A673 (cell line): ENCODE results near the gene WDR27. TPM values are rescaled to one million over a fixed set of nuclear protein-coding genes. Genes with fewer than 3 reads are reported as not detected.

Experiments
- BruUV-seq: library from RNA; stranded (reverse); fragments of 400-500 nt; replicated peaks from 2 replicates; lab custom pipeline; 2021; lab: Mats Ljungman, UMichigan
- CTCF ChIA-PET: fragments of 300-600 bp; sonication (Branson Sonifier 250); formaldehyde crosslinking; loops from one replicate; lab custom pipeline; 2022; ENCODE audit warnings: antibody characterized with exemption; lab: Charles Lee
- POLR2A ChIA-PET: fragments of 300-600 bp; sonication (Branson Sonifier 250); formaldehyde crosslinking; loops from one replicate; lab custom pipeline; 2022; ENCODE audit warnings: antibody characterized with exemption; ENCODE audit not compliant: low non-redundant PET; lab: Charles Lee
- DNase-seq: peaks from one replicate; pipeline ENCODE4 v3.0.0-alpha.2; 2015; ENCODE audit warnings: low spot score
- H3K27ac ChIP-seq: fragments of 200-600 bp; sonication (generic); 2 replicates; pipeline ENCODE4 v1.5.1; 2016; ENCODE audit warnings: mixed run types, low read depth, mild to moderate bottlenecking, mixed read lengths, antibody characterized with exemption, low read length; ENCODE audit not compliant: poor library complexity, severe bottlenecking
- H3K27me3 ChIP-seq: fragments of 200-600 bp; sonication (generic); replicated peaks from 2 replicates; pipeline ENCODE4 v1.6.1; 2017; ENCODE audit warnings: mixed run types, low read depth, mild to moderate bottlenecking, mixed read lengths, antibody characterized with exemption, low read length; ENCODE audit not compliant: insufficient read depth, poor library complexity
- H3K36me3 ChIP-seq: fragments of 200-600 bp; sonication (generic); 2 replicates; pipeline ENCODE4 v1.6.1; 2016; ENCODE audit warnings: mixed run types, mild to moderate bottlenecking, mixed read lengths, antibody characterized with exemption, low read length; ENCODE audit not compliant: insufficient read depth, poor library complexity, severe bottlenecking
- H3K4me1 ChIP-seq: fragments of 200-600 bp; sonication (generic); 2 replicates; pipeline ENCODE4 v1.6.1; 2017; ENCODE audit warnings: mixed run types, mild to moderate bottlenecking, mixed read lengths, antibody characterized with exemption, low read length; ENCODE audit not compliant: insufficient read depth, poor library complexity, severe bottlenecking
- H3K4me3 ChIP-seq: fragments of 200-600 bp; sonication (generic); 2 replicates; pipeline ENCODE4 v1.5.1; 2016; ENCODE audit warnings: low read depth, mixed run types, mild to moderate bottlenecking, mixed read lengths, low read length; ENCODE audit not compliant: poor library complexity, severe bottlenecking
- H3K9me3 ChIP-seq: fragments of 200-600 bp; sonication (generic); 2 replicates; pipeline ENCODE4 v1.6.1; 2016; ENCODE audit warnings: mixed run types, low read depth, mild to moderate bottlenecking, mixed read lengths, antibody characterized with exemption, low read length; ENCODE audit not compliant: poor library complexity, severe bottlenecking
- EZH2 ChIP-seq: fragments of 200-600 bp; sonication (generic); IDR thresholded peaks from 2 replicates; pipeline ENCODE4 v1.6.1; 2017; ENCODE audit warnings: borderline replicate concordance, low read depth, mild to moderate bottlenecking, mixed read lengths, antibody characterized with exemption, low read length; ENCODE audit not compliant: poor library complexity, severe bottlenecking
- intact Hi-C: fragments of 100-400 bp; cut with micrococcal nuclease; formaldehyde crosslinking; loops from one replicate; pipeline ENCODE4 v1.10.0; 2022; ENCODE audit not compliant: unreplicated experiment
- total RNA-seq: library from RNA; stranded (reverse); gene quantifications from 2 replicates; pipeline ENCODE4 v1.2.3, GENCODE V29; 2021
- TF ChIP-seq, protein P1 (sequence below): fragments of 300-800, 200-600 bp; sonication (generic); conservative IDR thresholded peaks from 2 replicates; pipeline ENCODE4 v1.5.1; 2017; ENCODE audit warnings: low read depth, mild to moderate bottlenecking, antibody characterized with exemption, low read length, moderate library complexity, mixed read lengths

WDR27 gene
- total RNA-seq, 1 experiment from 2014 or later: 77.3 TPM

DNA sequence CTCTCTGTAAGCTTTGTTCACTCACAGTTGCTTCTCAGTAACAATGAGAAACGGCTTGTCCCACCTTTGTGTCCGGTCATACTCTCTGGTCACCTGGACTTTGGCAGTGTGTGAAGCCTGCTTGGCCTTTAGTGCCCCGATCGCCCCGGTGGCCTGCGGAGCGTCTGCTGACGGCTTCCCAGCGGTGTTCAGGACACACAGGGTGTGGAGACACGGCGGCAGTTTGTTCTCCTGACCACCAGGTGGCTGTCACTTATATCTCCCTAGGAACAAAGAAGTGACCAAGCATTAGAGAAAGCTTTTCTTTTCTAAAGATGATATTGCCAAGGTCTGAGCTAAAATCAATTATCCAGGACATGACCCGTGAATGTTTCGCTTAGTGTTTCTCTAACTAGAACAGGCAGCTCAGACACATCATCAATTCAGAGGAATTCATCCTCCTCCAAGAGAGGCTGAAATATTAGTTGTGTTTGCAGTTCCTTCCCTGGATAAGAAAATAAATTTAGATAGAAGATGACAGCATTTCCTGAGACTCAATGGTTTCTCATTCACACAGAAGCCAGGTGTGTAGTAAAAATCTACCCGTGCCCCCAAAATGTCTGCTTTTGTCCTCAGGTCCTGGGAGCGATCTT lies 280.8 kb downstream of the WDR27 start:
- DNase-seq: peak; percentile 38
- POLR2A ChIA-PET: no interaction called here

DNA sequence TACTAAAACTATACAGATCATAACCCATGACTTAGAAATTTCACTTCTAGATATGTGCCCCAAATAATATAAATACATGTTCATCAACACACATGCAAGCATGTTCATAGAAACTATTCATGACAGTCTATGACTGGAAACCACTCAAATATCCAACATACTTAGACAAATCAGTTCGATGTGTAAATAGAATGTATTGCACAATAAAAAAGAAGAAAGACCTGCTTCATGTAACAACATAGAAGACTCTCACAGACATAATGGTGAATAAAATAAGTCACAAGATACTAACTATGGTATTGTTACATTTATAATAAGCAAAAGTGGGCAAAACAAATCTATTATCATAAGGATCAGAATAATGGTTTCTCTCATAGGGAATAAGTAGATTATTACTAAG lies 284.7 kb downstream of the WDR27 start:
- no TSS peak for BruUV-seq
- no peaks in the 10 kb centered on the region for H3K27me3 ChIP-seq
- CTCF ChIA-PET: no interaction called here
- DNase-seq: no peak
- no peak for TF ChIP-seq EZH2
- TF ChIP-seq, protein P1, sequence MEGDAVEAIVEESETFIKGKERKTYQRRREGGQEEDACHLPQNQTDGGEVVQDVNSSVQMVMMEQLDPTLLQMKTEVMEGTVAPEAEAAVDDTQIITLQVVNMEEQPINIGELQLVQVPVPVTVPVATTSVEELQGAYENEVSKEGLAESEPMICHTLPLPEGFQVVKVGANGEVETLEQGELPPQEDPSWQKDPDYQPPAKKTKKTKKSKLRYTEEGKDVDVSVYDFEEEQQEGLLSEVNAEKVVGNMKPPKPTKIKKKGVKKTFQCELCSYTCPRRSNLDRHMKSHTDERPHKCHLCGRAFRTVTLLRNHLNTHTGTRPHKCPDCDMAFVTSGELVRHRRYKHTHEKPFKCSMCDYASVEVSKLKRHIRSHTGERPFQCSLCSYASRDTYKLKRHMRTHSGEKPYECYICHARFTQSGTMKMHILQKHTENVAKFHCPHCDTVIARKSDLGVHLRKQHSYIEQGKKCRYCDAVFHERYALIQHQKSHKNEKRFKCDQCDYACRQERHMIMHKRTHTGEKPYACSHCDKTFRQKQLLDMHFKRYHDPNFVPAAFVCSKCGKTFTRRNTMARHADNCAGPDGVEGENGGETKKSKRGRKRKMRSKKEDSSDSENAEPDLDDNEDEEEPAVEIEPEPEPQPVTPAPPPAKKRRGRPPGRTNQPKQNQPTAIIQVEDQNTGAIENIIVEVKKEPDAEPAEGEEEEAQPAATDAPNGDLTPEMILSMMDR: no peak
- no peaks in the 10 kb centered on the region for H3K4me1 ChIP-seq
- no peak overlapping the region for H3K4me3 ChIP-seq
- POLR2A ChIA-PET: no interaction called here
- H3K36me3 ChIP-seq: no peaks in the 10 kb centered on the region
- H3K27ac ChIP-seq: no peak overlapping the region
- intact Hi-C loops: no loop called here
- peaks cover 19% of the 10 kb centered on the region for H3K9me3 ChIP-seq

More for the DNA sequence above, 280.8 kb downstream of the WDR27 start:
- H3K4me3 ChIP-seq: no peak overlapping the region
- no TSS peak for BruUV-seq
- H3K36me3 ChIP-seq: no peaks in the 10 kb centered on the region
- H3K4me1 ChIP-seq: no peaks in the 10 kb centered on the region
- H3K27ac ChIP-seq: no peak overlapping the region
- H3K27me3 ChIP-seq: no peaks in the 10 kb centered on the region
- intact Hi-C loops: no loop called here
- no peaks in the 10 kb centered on the region for H3K9me3 ChIP-seq
- TF ChIP-seq, protein P1: peak; percentile 51
- TF ChIP-seq EZH2: no peak
- CTCF ChIA-PET: interaction anchor here (0.6 kb wide), 1 partner anchor 867 kb away, joined by 4 read pairs; no protein-coding TSS in a partner anchor

DNA sequence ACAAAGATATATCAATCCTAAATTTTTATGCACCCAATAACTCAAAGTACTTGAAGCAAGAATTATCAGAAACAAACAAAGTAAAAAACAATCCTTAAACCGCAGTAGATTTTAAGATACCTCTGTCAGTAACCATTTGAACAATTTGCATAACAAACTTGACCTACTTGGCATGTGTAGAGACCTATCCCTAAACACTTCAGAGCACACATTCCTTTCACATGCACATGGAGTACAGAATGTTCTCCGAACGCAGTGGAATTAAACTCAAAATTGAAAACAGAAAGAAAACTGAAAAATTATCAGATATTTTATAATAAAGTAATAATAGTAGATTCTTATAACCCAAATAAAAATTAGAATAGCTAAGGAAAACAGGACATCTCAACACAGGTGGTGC lies 285.6 kb downstream of the WDR27 start:
- Histone ChIP-seq H3K4me1 (no peaks in the 10 kb centered on the region), H3K36me3 (no peaks in the 10 kb centered on the region), H3K4me3 (no peak overlapping the region), H3K9me3 (peaks cover 19% of the 10 kb centered on the region), H3K27me3 (no peaks in the 10 kb centered on the region), H3K27ac (no peak overlapping the region)
- ChIA-PET POLR2A (no interaction called here), CTCF (no interaction called here)
- intact Hi-C loops: no loop called here
- no TSS peak for BruUV-seq
- no peak for DNase-seq
- no peak for TF ChIP-seq EZH2
- TF ChIP-seq, protein P1: no peak
